Fibroblast of skin of left biceps (primary cell): ENCODE results near the gene VTCN1.

ENCODE experiments used
- DNase-seq, 2 experiments: peaks; one replicate each; pipeline ENCODE4 v3.0.0-alpha.2; 2013; ENCODE audit warnings: low read depth in 2 of 2

Gene VTCN1

GRCh38 chr1:117209094-117209493 is 1.6 kb downstream of the VTCN1 start:
- DNase-seq: no peak

- no peak for DNase-seq
Measured at GRCh38 chr1:117208580-117208979, 2.1 kb downstream of the VTCN1 start.

GRCh38 chr1:117205368-117205767 is 5.4 kb downstream of the VTCN1 start:
- no peak for DNase-seq

GRCh38 chr1:117201808-117202207 is 8.9 kb downstream of the VTCN1 start:
- no peak for DNase-seq

GRCh38 chr1:117198097-117198496 is 12.6 kb downstream of the VTCN1 start:
- no peak for DNase-seq

- no peak for DNase-seq
Measured at GRCh38 chr1:117189726-117190125, 21.0 kb downstream of the VTCN1 start.

- DNase-seq: no peak
Measured at GRCh38 chr1:117188816-117189437, 21.8 kb downstream of the VTCN1 start.

GRCh38 chr1:117188170-117188815 is 22.4 kb downstream of the VTCN1 start:
- no peak for DNase-seq

- no peak for DNase-seq
Measured at GRCh38 chr1:117183112-117183511, 27.6 kb downstream of the VTCN1 start.

- no peak for DNase-seq
Measured at GRCh38 chr1:117182319-117182718, 28.4 kb downstream of the VTCN1 start.

- no peak for DNase-seq
Measured at GRCh38 chr1:117181630-117182041, 29.1 kb downstream of the VTCN1 start.

- DNase-seq: no peak
Measured at GRCh38 chr1:117180147-117180967, 30.4 kb downstream of the VTCN1 start.

- no peak for DNase-seq
Measured at GRCh38 chr1:117179471-117179870, 31.3 kb downstream of the VTCN1 start.

GRCh38 chr1:117178756-117179155 is 32.0 kb downstream of the VTCN1 start:
- no peak for DNase-seq

GRCh38 chr1:117177376-117177775 is 33.4 kb downstream of the VTCN1 start:
- no peak for DNase-seq

- DNase-seq: no peak
Measured at GRCh38 chr1:117176579-117176978, 34.1 kb downstream of the VTCN1 start.

- no peak for DNase-seq
Measured at GRCh38 chr1:117174851-117175250, 35.9 kb downstream of the VTCN1 start.

- no peak for DNase-seq
Measured at GRCh38 chr1:117173691-117174090, 37.0 kb downstream of the VTCN1 start.

GRCh38 chr1:117173006-117173405 is 37.7 kb downstream of the VTCN1 start:
- no peak for DNase-seq

GRCh38 chr1:117171900-117172511 is 38.7 kb downstream of the VTCN1 start:
- no peak for DNase-seq

GRCh38 chr1:117169871-117170596 is 40.7 kb downstream of the VTCN1 start:
- DNase-seq: no peak

GRCh38 chr1:117167402-117167801 is 43.3 kb downstream of the VTCN1 start:
- no peak for DNase-seq
